B cell (primary cell): ENCODE data around the gene LDLRAD2.

Experiments
- EZH2 ChIP-seq: IDR thresholded peaks from 2 replicates; pipeline ENCODE4 v1.6.1; 2012; ENCODE audit warnings: borderline replicate concordance, low read depth, mild to moderate bottlenecking, moderate library complexity, low read length; ENCODE audit not compliant: insufficient read depth, poor library complexity, severe bottlenecking
- TF ChIP-seq, protein P1 (sequence below): fragments of 200-600 bp; IDR thresholded peaks from one replicate; pipeline ENCODE4 v1.8.0; 2022; ENCODE audit warnings: antibody characterized with exemption, mild to moderate bottlenecking

DNA sequence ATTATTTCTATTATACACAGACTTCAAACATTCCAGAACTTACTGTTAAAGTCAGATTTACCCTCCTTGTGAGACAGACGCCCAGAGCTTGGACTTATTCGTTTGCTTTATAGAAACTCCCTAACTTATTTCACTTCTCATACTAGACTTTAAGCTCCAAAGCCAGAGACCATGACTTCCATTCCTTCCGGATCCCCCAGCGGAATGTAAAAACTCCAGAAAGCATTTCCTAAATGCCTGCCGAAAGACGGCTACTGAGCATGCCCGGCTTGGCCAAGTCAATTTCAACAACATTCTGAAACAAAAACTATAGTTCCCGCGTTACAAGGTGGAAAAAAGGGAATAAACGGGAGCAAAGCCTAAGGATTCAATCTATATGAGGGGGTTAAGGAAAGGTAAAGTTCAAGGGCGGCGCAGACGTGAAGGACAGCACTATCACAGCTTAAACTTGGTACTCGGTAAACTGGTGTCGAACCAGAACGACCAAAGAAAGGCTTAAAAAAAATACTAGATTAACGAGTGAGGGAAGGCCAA lies 30.2 kb upstream of the LDLRAD2 start:
- TF ChIP-seq, protein P1, sequence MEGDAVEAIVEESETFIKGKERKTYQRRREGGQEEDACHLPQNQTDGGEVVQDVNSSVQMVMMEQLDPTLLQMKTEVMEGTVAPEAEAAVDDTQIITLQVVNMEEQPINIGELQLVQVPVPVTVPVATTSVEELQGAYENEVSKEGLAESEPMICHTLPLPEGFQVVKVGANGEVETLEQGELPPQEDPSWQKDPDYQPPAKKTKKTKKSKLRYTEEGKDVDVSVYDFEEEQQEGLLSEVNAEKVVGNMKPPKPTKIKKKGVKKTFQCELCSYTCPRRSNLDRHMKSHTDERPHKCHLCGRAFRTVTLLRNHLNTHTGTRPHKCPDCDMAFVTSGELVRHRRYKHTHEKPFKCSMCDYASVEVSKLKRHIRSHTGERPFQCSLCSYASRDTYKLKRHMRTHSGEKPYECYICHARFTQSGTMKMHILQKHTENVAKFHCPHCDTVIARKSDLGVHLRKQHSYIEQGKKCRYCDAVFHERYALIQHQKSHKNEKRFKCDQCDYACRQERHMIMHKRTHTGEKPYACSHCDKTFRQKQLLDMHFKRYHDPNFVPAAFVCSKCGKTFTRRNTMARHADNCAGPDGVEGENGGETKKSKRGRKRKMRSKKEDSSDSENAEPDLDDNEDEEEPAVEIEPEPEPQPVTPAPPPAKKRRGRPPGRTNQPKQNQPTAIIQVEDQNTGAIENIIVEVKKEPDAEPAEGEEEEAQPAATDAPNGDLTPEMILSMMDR: no peak
- no peak for TF ChIP-seq EZH2
